Cardiac fibroblast (primary cell): ENCODE data around the gene LAG3.

Experiments used
- DNase-seq, 2 donors: peaks; one replicate each; pipeline versions ENCODE4 v3.0.0 to v3.0.0-alpha.2; 2010; ENCODE audit warnings: low read depth in 2 of 2
- H3K4me3 ChIP-seq, 2 donors: replicated peaks in 1 of 2; 1 replicate in 1 of 2; 2 replicates in 1 of 2; pipeline ENCODE4 v1.5.1; 2011; ENCODE audit warnings: low read depth in 2 of 2, low read length in 2 of 2, mild to moderate bottlenecking in 2 of 2, moderate library complexity in 1 of 2
- TF ChIP-seq, protein P1 (sequence below): IDR thresholded peaks from one replicate; pipeline ENCODE4 v1.5.1; 2011; ENCODE audit warnings: low read depth, mild to moderate bottlenecking, low read length, inconsistent platforms

The LAG3 gene

DNA sequence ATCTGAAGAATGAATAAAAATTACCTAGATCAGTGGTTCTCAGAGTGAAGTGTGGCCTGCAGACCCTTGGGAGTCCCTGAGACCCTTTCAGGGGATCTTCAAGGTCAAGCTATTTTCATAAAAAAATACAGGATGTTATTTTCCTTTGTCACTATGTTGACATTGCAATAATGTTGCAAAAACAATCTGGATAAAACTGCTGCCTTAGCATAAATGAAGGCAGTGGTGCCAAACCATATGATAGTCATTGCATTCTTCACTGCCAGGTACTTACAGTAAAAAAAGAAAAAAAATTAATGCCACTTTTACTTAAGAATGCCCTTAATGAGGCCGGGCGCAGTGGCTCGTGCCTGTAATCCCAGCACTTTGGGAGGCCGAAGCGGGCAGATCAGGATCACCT is 15.0 kb downstream of the LAG3 start:
- TF ChIP-seq, protein P1, sequence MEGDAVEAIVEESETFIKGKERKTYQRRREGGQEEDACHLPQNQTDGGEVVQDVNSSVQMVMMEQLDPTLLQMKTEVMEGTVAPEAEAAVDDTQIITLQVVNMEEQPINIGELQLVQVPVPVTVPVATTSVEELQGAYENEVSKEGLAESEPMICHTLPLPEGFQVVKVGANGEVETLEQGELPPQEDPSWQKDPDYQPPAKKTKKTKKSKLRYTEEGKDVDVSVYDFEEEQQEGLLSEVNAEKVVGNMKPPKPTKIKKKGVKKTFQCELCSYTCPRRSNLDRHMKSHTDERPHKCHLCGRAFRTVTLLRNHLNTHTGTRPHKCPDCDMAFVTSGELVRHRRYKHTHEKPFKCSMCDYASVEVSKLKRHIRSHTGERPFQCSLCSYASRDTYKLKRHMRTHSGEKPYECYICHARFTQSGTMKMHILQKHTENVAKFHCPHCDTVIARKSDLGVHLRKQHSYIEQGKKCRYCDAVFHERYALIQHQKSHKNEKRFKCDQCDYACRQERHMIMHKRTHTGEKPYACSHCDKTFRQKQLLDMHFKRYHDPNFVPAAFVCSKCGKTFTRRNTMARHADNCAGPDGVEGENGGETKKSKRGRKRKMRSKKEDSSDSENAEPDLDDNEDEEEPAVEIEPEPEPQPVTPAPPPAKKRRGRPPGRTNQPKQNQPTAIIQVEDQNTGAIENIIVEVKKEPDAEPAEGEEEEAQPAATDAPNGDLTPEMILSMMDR: no peak
- no peak for DNase-seq
- H3K4me3 ChIP-seq: no peak overlapping the region

GRCh38 chr12:6788972-6789924 is 16.9 kb downstream of the LAG3 start, which contains the start of gene CD4:
CD4 (plus strand) TSS chr12:6789528; CDS start chr12:6800139, 10,611 bp downstream.
- no peak within 1 kb of the TSS for H3K4me3 ChIP-seq
- TF ChIP-seq, protein P1: no peak
- DNase-seq: no peak

- H3K4me3 ChIP-seq: no peak overlapping the region
- TF ChIP-seq, protein P1: no peak
- no peak for DNase-seq
Observed at GRCh38 chr12:6790496-6791150, 18.3 kb downstream of the LAG3 start.

DNA sequence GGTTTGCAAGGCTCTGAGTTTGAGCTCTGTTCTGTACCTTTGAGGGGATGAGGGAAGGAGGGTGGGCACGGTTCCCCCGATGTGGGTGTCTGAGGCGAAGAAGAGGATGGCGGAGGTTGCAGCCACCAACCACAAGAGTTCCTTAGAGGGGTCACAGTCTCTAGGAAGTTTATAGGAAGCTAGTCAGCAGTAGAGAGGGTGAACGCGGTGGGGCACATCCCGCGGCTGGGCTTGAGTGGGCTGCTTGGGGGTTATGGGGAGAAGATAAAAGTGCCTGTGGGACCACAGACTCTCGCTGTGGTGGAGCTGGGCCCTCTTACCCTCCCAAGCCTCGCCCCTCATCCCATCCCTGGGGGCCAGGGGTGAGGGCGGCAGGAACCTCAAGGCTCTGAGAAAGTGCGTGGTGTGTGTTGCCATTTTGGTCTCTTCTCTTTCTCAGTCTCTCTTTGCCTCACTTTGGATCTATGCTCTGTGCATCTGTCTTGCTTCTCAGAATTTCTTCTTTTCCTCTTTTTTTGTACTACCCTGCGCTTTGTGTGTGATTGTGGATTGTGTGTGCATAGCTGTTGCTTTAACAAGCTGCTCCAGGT is 19.7 kb downstream of the LAG3 start:
- H3K4me3 ChIP-seq: no peak overlapping the region
- TF ChIP-seq, protein P1: no peak
- DNase-seq: no peak

DNA sequence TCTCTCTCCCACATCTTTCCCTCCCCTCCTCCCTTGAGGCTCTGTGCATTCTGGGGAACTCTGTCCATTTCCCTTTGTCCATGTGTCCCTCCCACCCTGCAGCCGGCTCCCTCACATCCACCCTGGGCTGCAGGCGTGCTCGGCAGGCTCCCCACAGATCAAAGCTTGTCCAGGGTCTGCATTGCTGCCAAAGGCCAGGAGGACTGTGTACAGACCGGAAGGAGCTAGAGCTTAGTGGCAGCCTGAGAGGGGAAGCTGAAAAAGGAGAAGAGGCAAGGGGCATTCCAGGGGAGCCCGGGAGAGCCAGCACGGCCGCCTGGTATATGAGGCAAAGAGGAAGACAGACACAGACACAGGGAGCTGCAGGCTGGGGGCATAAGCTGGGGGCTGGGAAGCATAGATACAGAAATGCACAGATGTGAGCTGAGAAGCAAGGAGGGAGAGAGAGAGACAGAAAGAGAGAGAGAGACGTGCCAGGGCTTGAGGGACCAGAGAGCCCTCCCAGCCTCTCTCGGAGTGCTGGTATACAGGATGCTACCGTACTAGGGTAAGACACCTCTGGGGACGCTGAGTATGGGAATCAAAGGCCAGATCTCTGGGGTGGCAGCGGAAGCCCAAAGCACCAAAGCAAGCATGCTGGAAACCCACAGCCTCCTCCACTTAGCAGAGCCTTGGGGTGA is 20.3 kb downstream of the LAG3 start:
- peak in 1 of 2 donors; percentile 23 for DNase-seq
- H3K4me3 ChIP-seq: no peak overlapping the region
- TF ChIP-seq, protein P1: no peak

GRCh38 chr12:6795088-6795487 is 22.8 kb downstream of the LAG3 start:
- no peak for DNase-seq
- TF ChIP-seq, protein P1: no peak
- no peak overlapping the region for H3K4me3 ChIP-seq
